ENCODE data around the gene STOML1. TPM values are rescaled to one million over a fixed set of nuclear protein-coding genes. Genes with fewer than 3 reads are reported as not detected.

Gene STOML1
- total and polyA plus RNA-seq, 9 of the 15 experiments (the other 6 are each of a cell fraction or from before 2014, with no cell fraction given) = 0.25 to 9.7 (median 4.6) TPM

- no peak for TF ChIP-seq RNF219 (CRISPR knock-in tag; IDR thresholded peaks at IDR 0.05)
- no peak for TF ChIP-seq HMGXB4 (CRISPR knock-in tag; IDR thresholded peaks at IDR 0.05)
- peak; percentile 49 for TF ChIP-seq FIP1L1 (IDR thresholded peaks at IDR 0.05; ENCODE audit: low read depth, low read length, poor library complexity, severe bottlenecking)
- TF ChIP-seq, protein P1, sequence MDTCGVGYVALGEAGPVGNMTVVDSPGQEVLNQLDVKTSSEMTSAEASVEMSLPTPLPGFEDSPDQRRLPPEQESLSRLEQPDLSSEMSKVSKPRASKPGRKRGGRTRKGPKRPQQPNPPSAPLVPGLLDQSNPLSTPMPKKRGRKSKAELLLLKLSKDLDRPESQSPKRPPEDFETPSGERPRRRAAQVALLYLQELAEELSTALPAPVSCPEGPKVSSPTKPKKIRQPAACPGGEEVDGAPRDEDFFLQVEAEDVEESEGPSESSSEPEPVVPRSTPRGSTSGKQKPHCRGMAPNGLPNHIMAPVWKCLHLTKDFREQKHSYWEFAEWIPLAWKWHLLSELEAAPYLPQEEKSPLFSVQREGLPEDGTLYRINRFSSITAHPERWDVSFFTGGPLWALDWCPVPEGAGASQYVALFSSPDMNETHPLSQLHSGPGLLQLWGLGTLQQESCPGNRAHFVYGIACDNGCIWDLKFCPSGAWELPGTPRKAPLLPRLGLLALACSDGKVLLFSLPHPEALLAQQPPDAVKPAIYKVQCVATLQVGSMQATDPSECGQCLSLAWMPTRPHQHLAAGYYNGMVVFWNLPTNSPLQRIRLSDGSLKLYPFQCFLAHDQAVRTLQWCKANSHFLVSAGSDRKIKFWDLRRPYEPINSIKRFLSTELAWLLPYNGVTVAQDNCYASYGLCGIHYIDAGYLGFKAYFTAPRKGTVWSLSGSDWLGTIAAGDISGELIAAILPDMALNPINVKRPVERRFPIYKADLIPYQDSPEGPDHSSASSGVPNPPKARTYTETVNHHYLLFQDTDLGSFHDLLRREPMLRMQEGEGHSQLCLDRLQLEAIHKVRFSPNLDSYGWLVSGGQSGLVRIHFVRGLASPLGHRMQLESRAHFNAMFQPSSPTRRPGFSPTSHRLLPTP (IDR thresholded peaks at IDR 0.05; ENCODE audit: borderline replicate concordance, extremely low read depth, insufficient read length) = no peak
- no peak for TF ChIP-seq NR2F6 (CRISPR knock-in tag; IDR thresholded peaks at IDR 0.05)
- TF ChIP-seq ZBTB17 (CRISPR knock-in tag; IDR thresholded peaks at IDR 0.05) = peak; percentile 59; the same call in 1 of the 2 replicates
- TF ChIP-seq ZNF324 (CRISPR knock-in tag; IDR thresholded peaks at IDR 0.05) = no peak
- TF ChIP-seq ILF3 (IDR thresholded peaks at IDR 0.05; ENCODE audit: borderline replicate concordance) = no peak
- peak; percentile 88 for TF ChIP-seq ARID1B (IDR thresholded peaks at IDR 0.05)
- peak; percentile 72; the same call in 1 of the 2 replicates for TF ChIP-seq ZBTB7A (IDR thresholded peaks at IDR 0.05; ENCODE audit: borderline replicate concordance, control insufficient read depth, low read depth, low read length)
- TF ChIP-seq KAT7 (CRISPR knock-in tag; IDR thresholded peaks at IDR 0.05; ENCODE audit: borderline replicate concordance) = no peak
- TF ChIP-seq ZNF444 (CRISPR knock-in tag; IDR thresholded peaks at IDR 0.05) = no peak
- TF ChIP-seq ZNF282 (CRISPR knock-in tag; IDR thresholded peaks at IDR 0.05) = no peak
- TF ChIP-seq ZNF12 (CRISPR knock-in tag; IDR thresholded peaks at IDR 0.05) = no peak
- no peak for TF ChIP-seq ARID3A (IDR thresholded peaks at IDR 0.05; ENCODE audit: borderline replicate concordance, low read depth, low read length)
- TF ChIP-seq TCF7 (IDR thresholded peaks at IDR 0.05; ENCODE audit: borderline replicate concordance) = no peak
These were observed at the start of gene STOML1 (continued) for GRCh38 chr15:73991726-73992593.
